Activated CD8-positive, alpha-beta T cell treated with anti-CD3 and anti-CD28 coated beads for 36 hours (primary cell): ENCODE measurements around the gene ZNF701. TPM values are rescaled to one million over a fixed set of nuclear protein-coding genes. Genes with fewer than 3 reads are reported as not detected.
"Not testable (repeated sequence)": the region's sequence is repeated elsewhere in the genome, so short reads cannot be mapped to it uniquely, and the experiment has no call there.

ENCODE experiments used
- ATAC-seq: fragments of 200-7000 bp; cut with Tn5 transposase; one replicate; pipeline ENCODE4 v1.10.0; 2021; ENCODE audit warnings: mild to moderate bottlenecking, moderate library complexity
- CTCF ChIA-PET: fragments of 350-600 bp; sonication (Branson Sonifier 250); formaldehyde crosslinking; loops from one replicate; lab custom pipeline; 2021; ENCODE audit warnings: antibody characterized with exemption; lab: Charles Lee
- POLR2A ChIA-PET: fragments of 350-600 bp; sonication (Branson Sonifier 250); formaldehyde crosslinking; loops from one replicate; lab custom pipeline; 2021; ENCODE audit warnings: antibody characterized with exemption; lab: Charles Lee
- DNase-seq: peaks from one replicate; pipeline ENCODE4 v3.0.0-alpha.2; 2020
- H3K27ac Mint-ChIP-seq: one replicate; pipeline ENCODE4 v1.8.0; 2021; ENCODE audit warnings: mild to moderate bottlenecking, mixed read lengths
- H3K27me3 Mint-ChIP-seq: one replicate; pipeline ENCODE4 v1.8.0; 2021; ENCODE audit warnings: mixed read lengths
- H3K36me3 Mint-ChIP-seq: one replicate; pipeline ENCODE4 v1.8.0; 2021; ENCODE audit warnings: low read depth, mixed read lengths
- H3K4me1 Mint-ChIP-seq: one replicate; pipeline ENCODE4 v1.8.0; 2021; ENCODE audit warnings: low read depth, mixed read lengths
- H3K4me3 Mint-ChIP-seq: one replicate; pipeline ENCODE4 v1.8.0; 2021; ENCODE audit warnings: mild to moderate bottlenecking, moderate library complexity, mixed read lengths
- H3K9me3 Mint-ChIP-seq: one replicate; pipeline ENCODE4 v1.8.0; 2021; ENCODE audit warnings: mixed read lengths
- CTCF ChIP-seq: fragments of 200-600 bp; IDR thresholded peaks from one replicate; pipeline ENCODE4 v1.8.0; 2022; ENCODE audit warnings: antibody characterized with exemption, mild to moderate bottlenecking
- intact Hi-C: fragments of 100-400 bp; cut with micrococcal nuclease; formaldehyde crosslinking; loops from one replicate; pipeline ENCODE4 v1.10.0; 2022
- total RNA-seq, 2 experiments: library from RNA; stranded (reverse); gene quantifications; one replicate each; pipeline ENCODE4 v1.2.3, GENCODE V29; 2021

Gene ZNF701
- total RNA-seq, 2 experiments from 2014 or later = 21.1 to 23.0 TPM

- POLR2A ChIA-PET = interaction anchor here (1.0 kb wide), 1 partner anchor 23 kb away, joined by 3 read pairs; no protein-coding TSS in a partner anchor
- CTCF ChIA-PET = no interaction called here
- no peaks in the 10 kb centered on the region for H3K27me3 Mint-ChIP-seq
- intact Hi-C loops = no loop called here
- no peak for TF ChIP-seq CTCF
- H3K36me3 Mint-ChIP-seq = peaks cover 58% of the 10 kb centered on the region
- H3K9me3 Mint-ChIP-seq = peaks cover 12% of the 10 kb centered on the region
- peaks cover 23% of the 10 kb centered on the region for H3K4me1 Mint-ChIP-seq
- H3K4me3 Mint-ChIP-seq = no peak overlapping the region
- no peak for ATAC-seq
- no peak for DNase-seq
- H3K27ac Mint-ChIP-seq = peak overlapping the region; percentile 69
These were observed 51.3 kb downstream of the ZNF701 start for GRCh38 chr19:52621376-52621775.

- POLR2A ChIA-PET = no interaction called here
- Mint-ChIP-seq H3K27ac (peak overlapping the region; percentile 10), H3K9me3 (peaks cover 6% of the 10 kb centered on the region), H3K36me3 (peaks cover 50% of the 10 kb centered on the region), H3K4me1 (peaks cover 21% of the 10 kb centered on the region), H3K27me3 (no peaks in the 10 kb centered on the region), H3K4me3 (no peak overlapping the region)
- no peak for TF ChIP-seq CTCF
- CTCF ChIA-PET = no interaction called here
- DNase-seq (no peak), ATAC-seq (no peak)
- intact Hi-C loops = no loop called here
These were observed 52.2 kb downstream of the ZNF701 start for GRCh38 chr19:52622261-52622660.

GRCh38 chr19:52626915-52627314 lies 56.8 kb downstream of the ZNF701 start:
- H3K4me1 Mint-ChIP-seq = peaks cover 3% of the 10 kb centered on the region
- no peaks in the 10 kb centered on the region for H3K9me3 Mint-ChIP-seq
- H3K27ac Mint-ChIP-seq = no peak overlapping the region
- no peaks in the 10 kb centered on the region for H3K27me3 Mint-ChIP-seq
- H3K36me3 Mint-ChIP-seq = peaks cover 35% of the 10 kb centered on the region
- no peak overlapping the region for H3K4me3 Mint-ChIP-seq
- ChIA-PET CTCF (no interaction called here), POLR2A (no interaction called here)
- intact Hi-C loops = no loop called here
- ATAC-seq (no peak), DNase-seq (no peak)
- no peak for TF ChIP-seq CTCF

GRCh38 chr19:52627441-52627840 lies 57.4 kb downstream of the ZNF701 start:
- H3K9me3 Mint-ChIP-seq, intact Hi-C loops, POLR2A ChIA-PET, DNase-seq, H3K4me3 Mint-ChIP-seq, ATAC-seq, H3K4me1 Mint-ChIP-seq, H3K27ac Mint-ChIP-seq, CTCF ChIA-PET, H3K27me3 Mint-ChIP-seq: not testable (repeated sequence)
- peaks cover 30% of the 10 kb centered on the region for H3K36me3 Mint-ChIP-seq

- POLR2A ChIA-PET = interaction anchor here (0.7 kb wide), 1 partner anchor 99 kb away, joined by 4 read pairs; no protein-coding TSS in a partner anchor
These were observed 65.9 kb downstream of the ZNF701 start for GRCh38 chr19:52635786-52636570.

More at GRCh38 chr19:52635786-52636570, 65.9 kb downstream of the ZNF701 start:
- no peak overlapping the region for H3K4me3 Mint-ChIP-seq
- DNase-seq (no peak), ATAC-seq (no peak)
- CTCF ChIA-PET = no interaction called here
- H3K9me3 Mint-ChIP-seq = peaks cover 2% of the 10 kb centered on the region
- no peaks in the 10 kb centered on the region for H3K27me3 Mint-ChIP-seq
- H3K36me3 Mint-ChIP-seq = peaks cover 12% of the 10 kb centered on the region
- H3K27ac Mint-ChIP-seq = peak overlapping the region; percentile 43
- TF ChIP-seq CTCF = no peak
- peaks cover 12% of the 10 kb centered on the region for H3K4me1 Mint-ChIP-seq
- intact Hi-C loops = no loop called here

Other genes with a start within 250 kb of the ZNF701 start
- 1 to 10 TPM; 1.4 to 3.2 TPM for gene ZNF610, start 234.0 kb upstream of the ZNF701 start, total RNA-seq
- 10 to 100 TPM; 18.1 to 20.4 TPM for gene ZNF880, start 200.4 kb upstream of the ZNF701 start, total RNA-seq
- 1 to 10 TPM; 6.8 to 8.3 TPM for gene ZNF528, start 172.4 kb upstream of the ZNF701 start, total RNA-seq
- gene ZNF534, start 141.1 kb upstream of the ZNF701 start, total RNA-seq = not detected
- gene ZNF578, start 116.7 kb upstream of the ZNF701 start, total RNA-seq = under 1 TPM; 0.72 to 0.86 TPM
- 10 to 100 TPM; 32.4 to 32.5 TPM for gene ZNF808, start 42.6 kb upstream of the ZNF701 start, total RNA-seq
- 10 to 100 TPM; 27.4 to 31.1 TPM for gene ZNF83, start 68.1 kb downstream of the ZNF701 start, total RNA-seq
- 10 to 100 TPM; 18.4 to 20.9 TPM for gene ZNF611, start 164.8 kb downstream of the ZNF701 start, total RNA-seq
- 10 to 100 TPM; 11.2 to 11.7 TPM for gene ZNF600, start 216.5 kb downstream of the ZNF701 start, total RNA-seq